Activated CD4-positive, alpha-beta T cell treated with anti-CD3 and anti-CD28 coated beads for 4 hours (primary cell): ENCODE data around the gene WDR27.
"Not testable (repeated sequence)": the region's sequence is repeated elsewhere in the genome, so short reads cannot be mapped to it uniquely, and the experiment has no call there.

Experiments
- DNase-seq, 2 donors: peaks; one replicate each; pipeline ENCODE4 v3.0.0-alpha.2; 2020

Gene WDR27

GRCh38 chr6:169659820-169660610, 41.8 kb downstream of the WDR27 start:
- DNase-seq, result no peak

GRCh38 chr6:169657284-169657610, 44.6 kb downstream of the WDR27 start:
- no peak for DNase-seq

- no peak for DNase-seq
These were observed 45.1 kb downstream of the WDR27 start for GRCh38 chr6:169656546-169657283.

GRCh38 chr6:169654598-169655391, 47.0 kb downstream of the WDR27 start:
- DNase-seq, result peak; percentile 64 to 71

- no peak for DNase-seq
These were observed 48.1 kb downstream of the WDR27 start for GRCh38 chr6:169653691-169654090.

GRCh38 chr6:169652896-169653295, 48.9 kb downstream of the WDR27 start:
- no peak for DNase-seq

GRCh38 chr6:169651498-169651897, 50.3 kb downstream of the WDR27 start:
- DNase-seq, result no peak

GRCh38 chr6:169650959-169651292, 50.9 kb downstream of the WDR27 start:
- DNase-seq, result no peak

GRCh38 chr6:169650241-169650958, 51.4 kb downstream of the WDR27 start:
- no peak for DNase-seq

- DNase-seq, result no peak
These were observed 53.2 kb downstream of the WDR27 start for GRCh38 chr6:169648617-169649016.

GRCh38 chr6:169648092-169648491, 53.7 kb downstream of the WDR27 start:
- no peak for DNase-seq

GRCh38 chr6:169647637-169648036, 54.2 kb downstream of the WDR27 start:
- DNase-seq, result no peak

GRCh38 chr6:169646906-169647567, 54.8 kb downstream of the WDR27 start:
- no peak for DNase-seq

- DNase-seq, result not testable (repeated sequence)
These were observed 56.4 kb downstream of the WDR27 start for GRCh38 chr6:169645459-169645858.

- DNase-seq, result no peak
These were observed 58.3 kb downstream of the WDR27 start for GRCh38 chr6:169643521-169643920.

- DNase-seq, result no peak
These were observed 59.4 kb downstream of the WDR27 start for GRCh38 chr6:169642455-169642854.

- DNase-seq, result no peak
These were observed 60.3 kb downstream of the WDR27 start for GRCh38 chr6:169641461-169642085.

GRCh38 chr6:169640983-169641382, 60.8 kb downstream of the WDR27 start:
- no peak for DNase-seq

GRCh38 chr6:169640351-169640852, 61.4 kb downstream of the WDR27 start:
- no peak for DNase-seq

- no peak for DNase-seq
These were observed 62.1 kb downstream of the WDR27 start for GRCh38 chr6:169639653-169640278.

- no peak for DNase-seq
These were observed 62.9 kb downstream of the WDR27 start for GRCh38 chr6:169638915-169639314.
